M059J (cell line): Measurements from ENCODE around the gene FLACC1. TPM values are rescaled to one million over a fixed set of nuclear protein-coding genes. Genes with fewer than 3 reads are reported as not detected.
A peak's percentile ranks its signal among the peaks of the same experiment; 100 is the strongest.

Source experiments
- DNase-seq: peaks from one replicate; pipeline ENCODE4 v3.0.0-alpha.2; 2012; ENCODE audit warnings: low read depth
- total RNA-seq: library from RNA; depleted of rRNA; stranded (reverse); fragments of >200 nt; shearing (Covaris generic); gene quantifications from 2 replicates; pipeline ENCODE4 v1.2.3, GENCODE V29; 2014

The FLACC1 gene
- total RNA-seq, 1 experiment from 2014 or later = 0.27 TPM

GRCh38 chr2:201276511-201276910, 80.6 kb downstream of the FLACC1 start:
- no peak for DNase-seq

- no peak for DNase-seq
These were observed 81.2 kb downstream of the FLACC1 start for GRCh38 chr2:201275990-201276389.

DNA sequence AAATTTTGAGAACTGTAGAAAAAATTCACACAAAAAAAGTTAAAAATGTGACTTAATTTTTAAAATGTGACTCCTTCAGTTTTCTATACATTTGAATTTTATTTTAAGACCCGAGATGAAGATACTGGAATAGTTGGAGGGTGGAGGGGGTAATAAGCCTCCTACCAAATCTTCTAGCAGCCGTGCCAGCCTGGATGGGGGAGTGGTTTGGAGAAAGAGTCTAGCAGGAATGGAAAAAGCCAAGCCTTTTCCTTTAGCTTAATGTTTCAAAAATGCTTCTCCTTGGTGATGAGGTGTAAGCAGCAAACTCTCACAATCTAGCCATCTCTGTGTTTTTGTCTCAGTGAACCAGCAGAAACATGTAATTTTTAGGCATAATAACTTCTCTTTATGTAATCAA, 82.1 kb downstream of the FLACC1 start:
- DNase-seq = no peak

DNA sequence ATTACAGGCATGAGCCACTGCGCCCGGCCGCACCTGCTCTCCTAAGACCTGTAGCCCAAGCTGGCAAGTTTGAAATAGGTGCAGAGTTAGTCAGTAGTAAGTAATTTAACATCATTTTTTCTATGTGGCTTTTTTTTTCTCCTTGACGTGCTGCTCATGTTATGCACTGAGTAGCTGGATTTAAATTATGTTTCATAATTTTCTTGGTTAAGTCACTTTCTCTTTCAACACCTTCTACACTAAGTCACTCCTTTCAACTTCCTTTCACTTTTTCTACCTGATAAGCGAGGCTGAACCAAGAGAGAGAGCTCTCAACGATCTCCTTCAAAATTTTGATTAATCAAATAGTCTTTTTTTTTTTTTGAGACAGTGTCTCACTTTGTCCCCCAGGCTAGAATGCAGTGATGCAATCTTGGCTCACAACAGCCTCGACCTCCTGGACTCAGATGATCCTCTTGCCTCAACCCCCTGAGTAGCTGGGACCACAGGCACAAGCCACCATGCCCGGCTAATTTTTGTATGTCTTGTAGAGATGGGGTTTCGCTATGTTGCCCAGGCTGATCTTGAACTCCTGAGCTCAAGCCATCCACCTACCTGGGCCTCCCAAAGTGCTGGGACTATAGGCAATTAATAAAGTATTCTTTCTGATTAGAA, 83.7 kb downstream of the FLACC1 start:
- no peak for DNase-seq

GRCh38 chr2:201271917-201272316, 85.2 kb downstream of the FLACC1 start:
- no peak for DNase-seq

DNA sequence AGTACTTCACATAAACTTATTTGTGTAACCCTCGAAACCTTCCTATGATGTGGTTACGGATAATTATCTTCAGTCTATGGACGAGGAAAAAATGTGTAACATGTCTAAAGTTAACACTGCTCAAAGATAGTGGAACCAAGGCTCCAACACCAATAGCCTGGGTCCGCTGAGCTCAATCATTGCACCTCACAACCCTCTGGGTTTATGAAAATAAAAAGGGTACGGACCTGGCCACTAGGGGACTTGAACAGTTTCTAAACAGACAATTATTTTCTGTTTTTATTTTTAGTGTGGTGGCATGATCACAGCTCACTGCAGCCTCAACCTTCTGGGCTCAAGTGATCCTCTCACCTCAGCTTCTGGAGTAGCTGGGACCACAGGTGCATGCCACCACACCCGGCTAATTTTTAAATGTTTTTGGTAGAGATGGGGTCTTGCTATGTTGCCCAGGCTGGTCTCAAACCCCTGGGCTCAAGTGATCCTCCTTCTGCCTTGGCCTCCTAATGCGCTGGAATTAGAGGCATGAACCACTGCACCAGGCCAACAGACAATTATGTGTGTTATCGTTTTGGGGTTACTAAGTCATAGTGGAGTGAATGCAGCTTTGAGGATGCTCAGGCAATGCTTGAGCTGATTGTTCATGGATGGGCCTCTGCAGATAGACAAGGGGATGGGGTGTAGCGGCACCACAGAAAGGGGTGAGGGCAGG, 86.7 kb downstream of the FLACC1 start:
- DNase-seq = no peak

DNA sequence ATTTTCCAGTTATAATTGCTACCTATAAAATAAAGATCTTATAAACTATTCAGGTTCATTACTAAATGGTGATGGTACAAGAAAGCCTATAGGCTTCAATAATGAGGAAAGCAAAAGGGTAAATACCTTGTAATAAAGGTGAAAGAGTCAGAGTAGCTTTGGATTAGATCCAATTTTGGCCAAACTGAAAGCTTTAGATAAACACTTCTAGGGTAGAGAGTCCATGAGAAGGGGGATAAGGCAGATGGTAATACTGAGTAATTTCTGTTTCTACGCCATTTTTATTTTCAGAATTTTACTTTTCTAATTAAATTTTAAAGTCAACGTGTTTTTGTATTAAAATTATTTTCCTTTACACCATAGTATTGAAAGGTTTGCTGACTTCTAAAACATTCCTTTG, 87.4 kb downstream of the FLACC1 start:
- no peak for DNase-seq

DNA sequence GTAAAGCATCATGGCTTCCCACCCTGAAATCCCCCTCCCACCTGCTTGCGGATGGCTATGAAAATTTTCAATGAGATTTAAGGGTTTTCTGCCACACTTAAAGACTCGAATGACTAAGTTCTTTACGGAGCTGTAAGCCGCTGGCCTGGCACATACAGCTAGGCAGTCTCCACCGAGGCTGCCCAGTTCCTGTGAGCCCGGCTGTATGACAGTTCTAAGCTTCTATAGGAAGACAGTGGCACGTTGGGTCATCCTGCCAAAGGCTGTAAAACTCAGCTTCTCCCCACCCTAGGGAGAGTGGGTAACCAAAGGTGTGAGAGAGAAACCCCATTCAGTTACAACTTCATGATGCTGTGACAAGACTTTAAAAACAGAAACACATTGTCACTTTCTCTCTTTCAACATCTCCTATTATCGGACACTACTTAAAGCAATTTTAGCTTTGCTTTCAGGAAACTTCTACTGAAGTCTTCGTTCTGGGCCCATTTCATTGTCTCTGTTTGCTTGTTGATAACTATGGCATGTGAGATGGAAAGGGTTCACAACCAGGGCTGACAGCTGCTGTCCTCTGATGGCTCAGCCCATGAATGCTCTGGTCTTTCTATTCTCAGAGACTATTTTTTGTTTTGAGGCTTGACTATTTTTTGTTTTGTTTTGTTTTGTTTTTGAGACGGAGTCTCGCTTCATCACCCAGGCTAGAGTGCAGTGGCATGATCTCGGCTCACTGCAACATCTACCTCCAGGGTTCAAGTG, 89.7 kb downstream of the FLACC1 start:
- no peak for DNase-seq

- DNase-seq = no peak
These were observed 90.5 kb downstream of the FLACC1 start for GRCh38 chr2:201266629-201267028.

GRCh38 chr2:201264472-201265173, 92.5 kb downstream of the FLACC1 start:
- DNase-seq = no peak

DNA sequence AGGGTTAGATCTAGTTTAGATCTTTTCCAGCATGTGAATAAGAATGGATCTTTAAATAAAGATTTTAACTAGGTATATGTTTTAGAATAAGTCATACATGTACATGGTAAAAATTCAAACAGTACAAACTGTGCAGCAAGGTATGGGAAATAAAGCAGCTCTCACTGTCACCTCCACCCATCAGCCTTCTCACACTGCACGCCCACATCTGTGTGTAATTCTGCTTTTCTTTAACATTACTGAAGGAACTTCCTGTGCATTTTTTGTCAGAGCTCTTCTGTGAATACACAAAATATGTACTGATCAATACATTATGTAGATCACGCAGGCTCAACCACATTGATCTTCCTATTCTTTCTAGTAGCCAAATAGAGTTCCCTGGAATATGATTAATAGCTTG, 93.4 kb downstream of the FLACC1 start:
- no peak for DNase-seq

- DNase-seq = no peak
These were observed 94.4 kb downstream of the FLACC1 start for GRCh38 chr2:201262718-201263117.

GRCh38 chr2:201261906-201262305, 95.2 kb downstream of the FLACC1 start:
- no peak for DNase-seq

DNA sequence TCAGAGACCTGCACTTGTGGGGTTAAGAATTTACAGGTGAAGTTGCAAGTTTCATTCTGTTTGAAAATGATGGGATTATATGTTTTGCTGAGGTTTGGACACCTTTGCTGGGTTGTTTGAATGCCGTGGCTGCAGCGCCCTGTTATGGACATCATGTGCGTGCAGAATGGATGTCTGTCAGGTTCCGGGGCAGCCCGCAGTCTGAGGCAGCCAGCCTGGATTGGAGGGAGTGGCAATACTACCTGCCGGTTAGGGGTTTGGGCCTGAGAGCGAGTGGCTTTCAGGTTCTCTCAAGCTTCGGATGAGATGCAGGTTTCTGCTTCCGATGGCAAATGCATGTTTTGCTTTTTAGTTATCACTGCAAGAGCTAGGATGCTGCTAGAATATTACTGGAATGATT, 95.7 kb downstream of the FLACC1 start:
- no peak for DNase-seq

- peak; percentile 75 for DNase-seq
These were observed 96.8 kb downstream of the FLACC1 start, which contains the start of gene CASP8 for GRCh38 chr2:201260302-201260800. Gene CASP8, plus strand, starts transcription at chr2:201260536. Its CDS starts 5,951 bp downstream, at chr2:201266487.

DNA sequence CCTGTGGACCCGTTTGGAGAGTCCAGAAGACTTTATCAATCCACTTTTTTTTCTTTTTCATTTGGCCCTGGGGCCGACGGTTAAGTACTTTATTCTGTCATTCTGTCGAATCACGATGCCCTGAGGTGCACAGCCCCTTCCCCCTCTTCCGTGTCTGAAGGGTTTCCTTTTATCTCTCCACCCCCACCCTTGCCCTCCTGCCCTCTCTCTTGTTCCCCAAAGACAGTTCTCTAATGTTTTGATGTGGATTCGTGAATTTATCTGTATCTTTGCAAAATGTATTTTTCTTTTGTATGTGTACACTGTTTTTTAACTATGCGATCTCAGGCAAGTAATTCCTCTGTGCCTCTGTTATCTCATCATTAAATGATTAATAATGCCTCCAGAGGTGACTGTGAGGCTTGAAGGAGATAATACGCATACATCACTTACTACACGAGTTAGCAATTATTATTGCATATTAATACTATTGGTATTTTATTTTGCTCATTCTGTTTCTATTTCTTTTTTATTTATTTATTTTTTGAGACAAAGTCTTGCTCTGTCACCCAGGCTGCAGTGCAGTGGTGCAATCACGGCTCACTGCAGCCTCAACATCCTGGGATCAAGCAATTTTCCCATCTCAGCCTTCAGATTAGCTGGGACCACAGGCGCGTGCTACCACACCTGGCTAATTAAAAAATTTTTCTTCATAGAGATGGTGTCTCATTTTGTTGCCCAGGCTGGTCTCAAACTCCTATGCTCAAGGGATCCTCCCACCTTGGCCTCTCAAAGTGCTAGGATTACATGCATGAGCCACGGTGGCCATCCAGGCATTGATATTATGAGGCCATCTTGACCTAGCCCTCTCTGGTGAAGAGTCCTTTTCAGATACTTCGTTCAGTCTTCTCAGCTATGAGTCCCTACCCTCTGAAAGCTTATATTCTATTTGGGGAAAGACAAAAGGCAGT, 98.2 kb downstream of the FLACC1 start:
- peak; percentile 14 for DNase-seq

DNA sequence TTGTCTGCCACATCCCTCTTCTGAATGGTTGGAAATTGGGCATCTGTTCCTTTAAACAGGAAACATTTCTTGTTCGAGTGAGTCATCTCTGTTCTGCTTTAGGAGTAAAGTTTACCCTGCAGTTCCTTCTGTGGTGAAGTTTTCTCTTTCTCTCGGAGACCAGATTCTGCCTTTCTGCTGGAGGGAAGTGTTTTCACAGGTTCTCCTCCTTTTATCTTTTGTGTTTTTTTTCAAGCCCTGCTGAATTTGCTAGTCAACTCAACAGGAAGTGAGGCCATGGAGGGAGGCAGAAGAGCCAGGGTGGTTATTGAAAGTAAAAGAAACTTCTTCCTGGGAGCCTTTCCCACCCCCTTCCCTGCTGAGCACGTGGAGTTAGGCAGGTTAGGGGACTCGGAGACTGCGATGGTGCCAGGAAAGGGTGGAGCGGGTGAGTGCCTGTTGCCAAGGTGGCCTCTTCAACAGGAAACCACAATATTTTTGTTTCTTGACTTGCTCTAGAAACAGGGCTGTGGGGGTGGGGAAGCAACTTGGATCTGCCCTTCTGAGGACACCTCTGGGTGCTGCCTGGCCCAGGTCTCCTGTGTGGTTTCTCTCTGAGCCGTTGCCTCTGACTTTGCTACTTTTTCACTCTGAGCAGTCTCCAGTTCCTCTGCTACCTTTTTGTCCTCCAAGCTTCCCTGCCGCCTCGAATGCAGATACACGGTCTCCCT, 99.0 kb downstream of the FLACC1 start:
- peak; percentile 98 for DNase-seq

DNA sequence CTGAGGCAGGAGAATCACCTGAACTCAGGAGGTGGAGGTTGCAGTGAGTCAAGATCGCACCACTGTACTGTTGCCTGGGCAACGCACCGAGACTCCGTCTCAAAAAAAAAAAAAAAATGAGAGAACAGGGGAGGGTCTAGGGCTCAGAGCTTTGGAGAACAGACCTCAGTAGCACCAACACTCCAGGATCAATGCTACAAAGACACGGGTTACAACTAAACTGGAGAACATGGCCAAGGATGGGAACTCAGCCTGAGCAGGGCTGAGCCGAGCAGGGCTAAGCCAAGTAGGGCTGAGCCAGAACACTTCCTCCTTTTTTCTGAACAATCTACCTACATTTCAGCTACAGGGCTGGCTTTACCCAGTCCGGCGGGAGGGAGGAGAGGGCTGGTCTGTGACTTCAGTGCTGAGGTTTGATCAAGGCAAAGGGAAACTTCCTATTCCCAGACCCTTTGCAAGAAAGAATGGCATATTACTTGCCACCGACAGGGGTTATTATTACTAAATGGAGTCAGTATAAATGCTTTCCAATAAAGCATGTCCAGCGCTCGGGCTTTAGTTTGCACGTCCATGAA, 99.7 kb downstream of the FLACC1 start:
- DNase-seq = no peak

- no peak for DNase-seq
These were observed 101.1 kb downstream of the FLACC1 start for GRCh38 chr2:201256082-201256481.
